SK-N-SH (cell line): ENCODE data around the gene DCTD. TPM values are rescaled to one million over a fixed set of nuclear protein-coding genes. Genes with fewer than 3 reads are reported as not detected.

Source experiments
- CTCF ChIA-PET: fragments of 300-600, 350-600 bp; formaldehyde crosslinking; extraction: SDS; loops from one replicate; lab custom pipeline; 2021; lab: Yijun Ruan, JAX
- POLR2A ChIA-PET: fragments of 350-600 bp; sonication (Branson Sonifier 250); formaldehyde crosslinking; extraction: SDS; loops from one replicate; lab custom pipeline; 2020; ENCODE audit warnings: antibody characterized with exemption, inconsistent platforms; lab: Yijun Ruan, JAX
- DNase-seq: peaks from one replicate; pipeline ENCODE4 v3.0.0; 2012
- H2AFZ ChIP-seq: fragments of 200-600 bp; sonication (generic); 2 replicates; pipeline ENCODE4 v1.8.1; 2016; ENCODE audit warnings: antibody characterized with exemption, mild to moderate bottlenecking, low read depth
- H3F3A ChIP-seq: fragments of 200-600 bp; sonication (generic); replicated peaks from 2 replicates; pipeline ENCODE3; 2016; ENCODE audit warnings: antibody characterized with exemption, mild to moderate bottlenecking; ENCODE audit not compliant: insufficient read depth
- H3K27ac ChIP-seq, 2 experiments: fragments of 200-500 bp in 1 of 2; fragments of 200-600 bp in 1 of 2; sonication (Bioruptor generic) in 1 of 2; sonication (generic), shearing (Covaris generic) in 1 of 2; 2 replicates each; pipeline versions ENCODE4 v1.5.1 to v1.6.1; 2014 to 2016; ENCODE audit warnings: low read depth in 2 of 2, inconsistent platforms in 1 of 2, low read length in 1 of 2, mild to moderate bottlenecking in 1 of 2, mixed read lengths in 1 of 2
- H3K27me3 ChIP-seq: fragments of 200-600 bp; sonication (generic), shearing (Covaris generic); 2 replicates; pipeline ENCODE4 v1.6.1; 2016; ENCODE audit warnings: mixed run types; ENCODE audit not compliant: insufficient read depth
- H3K36me3 ChIP-seq, 2 experiments: fragments of 200-500 bp in 1 of 2; fragments of 200-600 bp in 1 of 2; sonication (Bioruptor generic) in 1 of 2; sonication (generic) in 1 of 2; replicated peaks in 1 of 2; 2 replicates each; pipeline versions ENCODE3 to v1.5.1; 2014 to 2016; ENCODE audit warnings: low read length in 1 of 2, mild to moderate bottlenecking in 1 of 2; ENCODE audit not compliant: insufficient read depth in 2 of 2, control insufficient read depth in 1 of 2
- H3K4me1 ChIP-seq, 2 experiments: fragments of 200-500 bp in 1 of 2; fragments of 200-600 bp in 1 of 2; sonication (Bioruptor generic) in 1 of 2; sonication (generic), shearing (Covaris generic) in 1 of 2; 2 replicates each; pipeline versions ENCODE4 v1.5.1 to v1.6.1; 2014 to 2016; ENCODE audit warnings: low read depth in 1 of 2, low read length in 1 of 2, mixed run types in 1 of 2; ENCODE audit not compliant: insufficient read depth in 2 of 2, control insufficient read depth in 1 of 2
- H3K4me2 ChIP-seq: fragments of 200-600 bp; sonication (generic), shearing (Covaris generic); 2 replicates; pipeline ENCODE4 v1.6.1; 2017; ENCODE audit warnings: mixed run types
- H3K4me3 ChIP-seq, 2 experiments: fragments of 200-500 bp in 1 of 2; fragments of 200-600 bp in 1 of 2; sonication (Bioruptor generic) in 1 of 2; sonication (generic), shearing (Covaris generic) in 1 of 2; 2 replicates each; pipeline versions ENCODE4 v1.5.1 to v1.8.1; 2014 to 2016; ENCODE audit warnings: low read depth in 2 of 2, inconsistent platforms in 1 of 2, low read length in 1 of 2, mild to moderate bottlenecking in 1 of 2, mixed read lengths in 1 of 2, moderate library complexity in 1 of 2
- H3K79me2 ChIP-seq: fragments of 200-600 bp; sonication (generic); 2 replicates; pipeline ENCODE4 v1.8.1; 2017; ENCODE audit warnings: mild to moderate bottlenecking; ENCODE audit not compliant: insufficient read depth
- H3K9ac ChIP-seq: fragments of 200-600 bp; sonication (generic); 2 replicates; pipeline ENCODE4 v1.6.1; 2017; ENCODE audit warnings: mixed run types
- H3K9me2 ChIP-seq: fragments of 200-600 bp; sonication (generic); 2 replicates; pipeline ENCODE4 v1.6.1; 2017; ENCODE audit warnings: mixed run types
- H3K9me3 ChIP-seq: fragments of 200-600 bp; sonication (generic); 2 replicates; pipeline ENCODE4 v1.6.1; 2017; ENCODE audit warnings: mixed run types, mild to moderate bottlenecking, moderate library complexity
- H4K20me1 ChIP-seq: fragments of 200-600 bp; sonication (generic); 2 replicates; pipeline ENCODE4 v1.6.1; 2017; ENCODE audit warnings: mild to moderate bottlenecking, mixed run types; ENCODE audit not compliant: insufficient read depth
- ELF1 ChIP-seq: IDR thresholded peaks from 2 replicates; pipeline ENCODE4 v1.4.0; 2012
- FOXM1 ChIP-seq: IDR thresholded peaks from 2 replicates; pipeline ENCODE4 v1.4.0; 2012; ENCODE audit warnings: low read depth, mild to moderate bottlenecking
- JUND ChIP-seq: IDR thresholded peaks from 2 replicates; pipeline ENCODE4 v1.4.0; 2012
- MEF2A ChIP-seq: IDR thresholded peaks from 2 replicates; pipeline ENCODE4 v1.4.0; 2012; ENCODE audit warnings: low read depth, borderline replicate concordance
- MXI1 ChIP-seq: IDR thresholded peaks from 2 replicates; pipeline ENCODE4 v1.6.1; 2012; ENCODE audit warnings: mild to moderate bottlenecking, low read depth, low read length, improper control_type of control experiment
- NFIC ChIP-seq: IDR thresholded peaks from 2 replicates; pipeline ENCODE4 v1.4.0; 2012; ENCODE audit warnings: borderline replicate concordance
- POLR2AphosphoS5 ChIP-seq: IDR thresholded peaks from 2 replicates; pipeline ENCODE4 v1.6.1; 2012; ENCODE audit warnings: low read depth, low read length
- RCOR1 ChIP-seq: fragments of 150-350 bp; IDR thresholded peaks from 2 replicates; pipeline ENCODE4 v1.6.1; 2017; ENCODE audit warnings: antibody characterized with exemption, low read length
- RFX5 ChIP-seq: IDR thresholded peaks from 2 replicates; pipeline ENCODE4 v1.6.1; 2012; ENCODE audit warnings: mild to moderate bottlenecking, improper control_type of control experiment, low read length
- SIN3A ChIP-seq: IDR thresholded peaks from 2 replicates; pipeline ENCODE4 v1.6.1; 2012; ENCODE audit warnings: low read depth, mild to moderate bottlenecking, low read length, moderate library complexity, borderline replicate concordance
- TAF1 ChIP-seq: IDR thresholded peaks from 2 replicates; pipeline ENCODE4 v1.6.1; 2012; ENCODE audit warnings: low read depth, mild to moderate bottlenecking, low read length, moderate library complexity, borderline replicate concordance
- WGBS: methylation state at CpG from one replicate; pipeline ENCODE4 v1.1.6; 2017; ENCODE audit warnings: low lambda C conversion rate; 5-methylcytosine and 5-hydroxymethylcytosine counted together
- polyA plus RNA-seq, 3 experiments: library from polyadenylated mRNA; depleted of rRNA; stranded (reverse); fragments of >200 nt; gene quantifications; 2 replicates each; pipeline ENCODE4 v1.2.3, GENCODE V29; 2012
- TF ChIP-seq, protein P1 (sequence below): IDR thresholded peaks from 2 replicates; pipeline ENCODE4 v1.6.1; 2012; ENCODE audit warnings: mild to moderate bottlenecking, low read depth, low read length, moderate library complexity
- TF ChIP-seq, protein P2 (sequence below): IDR thresholded peaks from 2 replicates; pipeline ENCODE4 v1.4.0; 2012; ENCODE audit warnings: low read depth
- TF ChIP-seq, protein P3 (sequence below): fragments of 150-350 bp; IDR thresholded peaks from 2 replicates; pipeline ENCODE4 v1.6.1; 2017; ENCODE audit warnings: antibody characterized with exemption, low read length, low read depth, borderline replicate concordance
- TF ChIP-seq, protein P4 (sequence below): IDR thresholded peaks from 2 replicates; pipeline ENCODE4 v1.4.0; 2012; ENCODE audit warnings: low read depth, borderline replicate concordance

The DCTD gene
- polyA plus RNA-seq, 1 of the 3 experiments (the other 2 are of a cell fraction): 123 TPM

DNA sequence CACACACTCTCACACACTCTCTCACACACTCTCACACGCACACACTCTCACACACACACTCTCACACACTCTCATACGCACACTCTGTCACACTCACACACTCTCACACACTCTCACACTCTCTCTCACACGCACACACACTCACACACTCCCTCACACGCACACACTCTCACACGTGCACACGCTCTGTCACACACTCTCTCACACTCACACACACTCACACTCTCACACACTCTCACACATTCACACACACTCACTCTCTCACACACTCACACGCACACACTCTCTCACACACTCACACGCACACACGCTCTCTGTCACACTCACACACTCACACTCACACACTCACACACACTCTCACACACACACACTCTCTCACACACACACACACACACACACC lies 43.0 kb upstream of the DCTD start:
- H3K4me2 ChIP-seq: no peak overlapping the region
- H4K20me1 ChIP-seq: no peaks in the 10 kb centered on the region
- H3F3A ChIP-seq: no peaks in the 10 kb centered on the region
- no peaks in the 10 kb centered on the region for H3K4me1 ChIP-seq
- WGBS: 88% methylated on average over 9 of the region's 9 CpGs
- no peaks in the 10 kb centered on the region for H3K9me3 ChIP-seq
- peaks cover 0 to 4% of the 10 kb centered on the region in 2 experiments for H3K36me3 ChIP-seq
- H3K9me2 ChIP-seq: no peaks in the 10 kb centered on the region
- H3K9ac ChIP-seq: no peak overlapping the region
- H3K27ac ChIP-seq: no peak overlapping the region
- ChIA-PET CTCF (no interaction called here), POLR2A (no interaction called here)
- TF ChIP-seq, protein P1, sequence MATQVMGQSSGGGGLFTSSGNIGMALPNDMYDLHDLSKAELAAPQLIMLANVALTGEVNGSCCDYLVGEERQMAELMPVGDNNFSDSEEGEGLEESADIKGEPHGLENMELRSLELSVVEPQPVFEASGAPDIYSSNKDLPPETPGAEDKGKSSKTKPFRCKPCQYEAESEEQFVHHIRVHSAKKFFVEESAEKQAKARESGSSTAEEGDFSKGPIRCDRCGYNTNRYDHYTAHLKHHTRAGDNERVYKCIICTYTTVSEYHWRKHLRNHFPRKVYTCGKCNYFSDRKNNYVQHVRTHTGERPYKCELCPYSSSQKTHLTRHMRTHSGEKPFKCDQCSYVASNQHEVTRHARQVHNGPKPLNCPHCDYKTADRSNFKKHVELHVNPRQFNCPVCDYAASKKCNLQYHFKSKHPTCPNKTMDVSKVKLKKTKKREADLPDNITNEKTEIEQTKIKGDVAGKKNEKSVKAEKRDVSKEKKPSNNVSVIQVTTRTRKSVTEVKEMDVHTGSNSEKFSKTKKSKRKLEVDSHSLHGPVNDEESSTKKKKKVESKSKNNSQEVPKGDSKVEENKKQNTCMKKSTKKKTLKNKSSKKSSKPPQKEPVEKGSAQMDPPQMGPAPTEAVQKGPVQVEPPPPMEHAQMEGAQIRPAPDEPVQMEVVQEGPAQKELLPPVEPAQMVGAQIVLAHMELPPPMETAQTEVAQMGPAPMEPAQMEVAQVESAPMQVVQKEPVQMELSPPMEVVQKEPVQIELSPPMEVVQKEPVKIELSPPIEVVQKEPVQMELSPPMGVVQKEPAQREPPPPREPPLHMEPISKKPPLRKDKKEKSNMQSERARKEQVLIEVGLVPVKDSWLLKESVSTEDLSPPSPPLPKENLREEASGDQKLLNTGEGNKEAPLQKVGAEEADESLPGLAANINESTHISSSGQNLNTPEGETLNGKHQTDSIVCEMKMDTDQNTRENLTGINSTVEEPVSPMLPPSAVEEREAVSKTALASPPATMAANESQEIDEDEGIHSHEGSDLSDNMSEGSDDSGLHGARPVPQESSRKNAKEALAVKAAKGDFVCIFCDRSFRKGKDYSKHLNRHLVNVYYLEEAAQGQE: no peak
- TF ChIP-seq MEF2A (no peak), POLR2AphosphoS5 (no peak), MXI1 (no peak), NFIC (no peak), SIN3A (no peak), TAF1 (no peak), ELF1 (no peak), FOXM1 (no peak), JUND (no peak), RFX5 (no peak), RCOR1 (no peak)
- TF ChIP-seq, protein P2, sequence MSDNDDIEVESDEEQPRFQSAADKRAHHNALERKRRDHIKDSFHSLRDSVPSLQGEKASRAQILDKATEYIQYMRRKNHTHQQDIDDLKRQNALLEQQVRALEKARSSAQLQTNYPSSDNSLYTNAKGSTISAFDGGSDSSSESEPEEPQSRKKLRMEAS: no peak
- TF ChIP-seq, protein P3, sequence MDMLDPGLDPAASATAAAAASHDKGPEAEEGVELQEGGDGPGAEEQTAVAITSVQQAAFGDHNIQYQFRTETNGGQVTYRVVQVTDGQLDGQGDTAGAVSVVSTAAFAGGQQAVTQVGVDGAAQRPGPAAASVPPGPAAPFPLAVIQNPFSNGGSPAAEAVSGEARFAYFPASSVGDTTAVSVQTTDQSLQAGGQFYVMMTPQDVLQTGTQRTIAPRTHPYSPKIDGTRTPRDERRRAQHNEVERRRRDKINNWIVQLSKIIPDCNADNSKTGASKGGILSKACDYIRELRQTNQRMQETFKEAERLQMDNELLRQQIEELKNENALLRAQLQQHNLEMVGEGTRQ: no peak
- TF ChIP-seq, protein P4, sequence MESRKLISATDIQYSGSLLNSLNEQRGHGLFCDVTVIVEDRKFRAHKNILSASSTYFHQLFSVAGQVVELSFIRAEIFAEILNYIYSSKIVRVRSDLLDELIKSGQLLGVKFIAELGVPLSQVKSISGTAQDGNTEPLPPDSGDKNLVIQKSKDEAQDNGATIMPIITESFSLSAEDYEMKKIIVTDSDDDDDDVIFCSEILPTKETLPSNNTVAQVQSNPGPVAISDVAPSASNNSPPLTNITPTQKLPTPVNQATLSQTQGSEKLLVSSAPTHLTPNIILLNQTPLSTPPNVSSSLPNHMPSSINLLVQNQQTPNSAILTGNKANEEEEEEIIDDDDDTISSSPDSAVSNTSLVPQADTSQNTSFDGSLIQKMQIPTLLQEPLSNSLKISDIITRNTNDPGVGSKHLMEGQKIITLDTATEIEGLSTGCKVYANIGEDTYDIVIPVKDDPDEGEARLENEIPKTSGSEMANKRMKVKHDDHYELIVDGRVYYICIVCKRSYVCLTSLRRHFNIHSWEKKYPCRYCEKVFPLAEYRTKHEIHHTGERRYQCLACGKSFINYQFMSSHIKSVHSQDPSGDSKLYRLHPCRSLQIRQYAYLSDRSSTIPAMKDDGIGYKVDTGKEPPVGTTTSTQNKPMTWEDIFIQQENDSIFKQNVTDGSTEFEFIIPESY: no peak
- no peaks in the 10 kb centered on the region for H3K79me2 ChIP-seq
- DNase-seq: no peak
- H3K27me3 ChIP-seq: no peaks in the 10 kb centered on the region
- H2AFZ ChIP-seq: no peak overlapping the region
- H3K4me3 ChIP-seq: no peak overlapping the region
